ENCODE results near the gene POFUT1. TPM values are rescaled to one million over a fixed set of nuclear protein-coding genes. Genes with fewer than 3 reads are reported as not detected.

The POFUT1 gene
- total and polyA plus RNA-seq, 9 of the 15 experiments (the other 6 are each of a cell fraction or from before 2014, with no cell fraction given): 3.5 to 44.7 (median 23.5) TPM

- TF ChIP-seq MYNN (IDR thresholded peaks at IDR 0.05) (0 out of 2 replicates have a peak, but pooled peaks have one; percentile 54), MYNN (CRISPR knock-in tag; IDR thresholded peaks at IDR 0.05) (no peak), SMAD4 (CRISPR knock-in tag; conservative IDR thresholded peaks at IDR 0.05) (peak; percentile 41; the same call in 1 of the 2 replicates), PHB (CRISPR knock-in tag; IDR thresholded peaks at IDR 0.05) (no peak), MAFK (IDR thresholded peaks at IDR 0.05; ENCODE audit: low read length) (no peak), IRF2 (CRISPR knock-in tag; IDR thresholded peaks at IDR 0.05) (no peak), THRAP3 (IDR thresholded peaks at IDR 0.05; ENCODE audit: borderline replicate concordance) (no peak), ZNF41 (CRISPR knock-in tag; conservative IDR thresholded peaks at IDR 0.05) (no peak), HDAC2 (IDR thresholded peaks at IDR 0.05) (no peak; the same call in 1 of the 2 replicates), ZKSCAN1 (IDR thresholded peaks at IDR 0.05; ENCODE audit: low read depth, low read length) (peak; percentile 96), ETV1 (tag; conservative IDR thresholded peaks at IDR 0.05; ENCODE audit: low read depth) (peak; percentile 65), ARID3B (CRISPR knock-in tag; IDR thresholded peaks at IDR 0.05; ENCODE audit: borderline replicate concordance) (no peak), ZBTB1 (CRISPR knock-in tag; IDR thresholded peaks at IDR 0.05; ENCODE audit: borderline replicate concordance, low read depth) (no peak), ZNF75A (CRISPR knock-in tag; IDR thresholded peaks at IDR 0.05) (no peak), ZFP30 (CRISPR knock-in tag; IDR thresholded peaks at IDR 0.05; ENCODE audit: borderline replicate concordance) (no peak), RUNX1 (IDR thresholded peaks at IDR 0.05; ENCODE audit: low read depth) (no peak), CLOCK (CRISPR knock-in tag; IDR thresholded peaks at IDR 0.05; ENCODE audit: borderline replicate concordance) (no peak), RB1 (IDR thresholded peaks at IDR 0.05; ENCODE audit: low read depth) (peak; percentile 67; the same call in 1 of the 2 replicates), KDM1A (IDR thresholded peaks at IDR 0.05) (peak in 1 of 2 experiments; percentile 27; a peak in 1 of 4 replicates), FOXJ2 (tag; IDR thresholded peaks at IDR 0.05) (peak; percentile 51; the same call in 1 of the 2 replicates), MYBL2 (IDR thresholded peaks at IDR 0.05; ENCODE audit: low read depth) (no peak), MYBL2 (CRISPR knock-in tag; IDR thresholded peaks at IDR 0.05; ENCODE audit: borderline replicate concordance) (no peak), TFAP4 (CRISPR knock-in tag; IDR thresholded peaks at IDR 0.05; ENCODE audit: borderline replicate concordance) (peak; percentile 62; the same call in 1 of the 2 replicates), CHD2 (IDR thresholded peaks at IDR 0.05; ENCODE audit: low read depth, low read length) (no peak)
These were observed 69.9 kb downstream of the POFUT1 start, which contains the start of gene KIF3B (continued) for GRCh38 chr20:32277361-32278198.

Data from K562 (cell line).